HUES48 (cell line): ENCODE data around the gene PANK4.
"Not testable (repeated sequence)": the region's sequence is repeated elsewhere in the genome, so short reads cannot be mapped to it uniquely, and the experiment has no call there.

Experiments used
- H3K27ac ChIP-seq: one replicate; pipeline ENCODE4 v1.7.0; 2013; ENCODE audit warnings: low read depth, low read length, inconsistent platforms
- H3K27me3 ChIP-seq: 2 replicates; pipeline ENCODE4 v1.6.1; 2013; ENCODE audit warnings: mild to moderate bottlenecking, low read length; ENCODE audit not compliant: control insufficient read depth, insufficient read depth
- H3K36me3 ChIP-seq: 2 replicates; pipeline ENCODE4 v1.6.1; 2013; ENCODE audit warnings: low read length; ENCODE audit not compliant: control insufficient read depth, insufficient read depth
- H3K4me1 ChIP-seq: 2 replicates; pipeline ENCODE4 v1.6.1; 2013; ENCODE audit warnings: mild to moderate bottlenecking, low read length; ENCODE audit not compliant: control insufficient read depth, insufficient read depth
- H3K4me3 ChIP-seq: 2 replicates; pipeline ENCODE4 v1.5.1; 2013; ENCODE audit warnings: mild to moderate bottlenecking, low read depth, low read length
- H3K9ac ChIP-seq: 2 replicates; pipeline ENCODE4 v1.6.1; 2013; ENCODE audit warnings: mild to moderate bottlenecking, low read depth, low read length, moderate library complexity
- H3K9me3 ChIP-seq: 2 replicates; pipeline ENCODE4 v1.6.1; 2013; ENCODE audit warnings: low read length; ENCODE audit not compliant: control insufficient read depth, insufficient read depth

PANK4 gene

DNA sequence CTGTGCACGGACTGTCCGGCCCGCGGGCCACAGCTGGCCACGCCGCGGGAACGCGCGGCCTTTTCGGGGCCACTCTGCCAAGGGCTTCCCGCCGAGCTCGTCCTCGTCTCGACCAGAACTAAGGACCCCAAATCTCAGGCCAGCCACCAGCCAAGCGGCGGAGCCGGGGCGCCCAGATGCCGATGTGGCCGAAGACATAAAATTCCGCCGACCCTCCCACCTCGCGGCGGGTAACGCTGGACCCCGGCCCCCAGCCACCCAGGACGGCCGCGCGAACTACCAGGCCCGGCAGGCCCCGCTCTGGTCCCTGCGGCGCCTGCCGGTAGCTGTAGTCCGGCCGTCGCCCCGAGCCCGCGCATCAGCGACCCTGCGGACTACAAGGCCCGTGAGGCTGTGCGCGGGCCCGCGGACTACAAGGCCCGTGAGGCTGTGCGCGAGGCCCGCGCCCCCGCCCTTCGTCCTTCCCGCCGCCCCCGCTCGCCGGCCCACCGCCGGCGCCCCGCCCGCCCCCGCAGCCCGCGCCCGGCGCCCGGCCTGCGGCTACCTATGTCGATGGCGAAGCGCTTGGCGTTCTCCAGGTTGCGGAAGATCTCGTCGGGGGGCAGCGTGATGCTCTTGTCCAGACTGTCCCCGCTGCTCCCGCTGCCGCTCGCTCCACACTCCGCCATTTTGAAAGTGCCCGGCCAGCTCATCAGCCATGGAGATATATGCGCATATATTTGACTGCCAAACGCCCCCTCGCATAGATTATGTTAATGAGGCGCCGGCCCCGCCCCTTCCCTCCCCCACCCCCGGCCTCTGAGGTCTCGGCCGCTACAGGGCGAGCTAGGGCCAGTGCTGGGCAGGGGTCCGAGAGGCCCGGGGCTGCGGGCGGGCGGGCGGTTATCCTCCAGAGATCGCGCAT, at the start of gene PANK4:
TSS of gene PANK4 (minus strand) at position 677 of the 904 bp plus-strand sequence. CDS start at position 668, 9 bp downstream.
- Histone ChIP-seq H3K9ac (peak within 1 kb of the TSS; percentile 61), H3K27ac (peak within 1 kb of the TSS; percentile 90), H3K4me1 (peaks cover 35% of the 10 kb centered on the region)

DNA sequence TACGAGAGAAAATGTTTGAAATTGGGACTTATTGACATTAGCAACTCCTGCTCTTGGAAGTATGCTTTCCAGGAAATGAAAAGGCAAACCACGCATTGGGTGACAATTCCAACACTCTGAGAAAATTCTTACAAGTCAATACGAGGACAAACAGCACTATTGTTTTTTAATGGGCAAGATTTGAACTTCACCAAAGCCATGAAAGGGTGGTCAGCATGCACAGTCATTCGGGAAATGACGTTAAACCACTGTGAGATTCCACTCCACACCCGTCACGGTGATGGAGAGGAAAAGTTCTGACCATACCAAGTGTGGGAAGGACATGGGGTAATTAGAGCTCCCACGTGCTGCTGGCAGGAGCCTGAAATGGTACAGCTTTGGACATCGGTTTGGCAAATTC, 48.0 kb upstream of the PANK4 start:
- Histone ChIP-seq H3K27ac (no peak overlapping the region), H3K4me1 (peaks cover 4% of the 10 kb centered on the region; the same call in 1 of the 2 replicates), H3K36me3 (no peaks in the 10 kb centered on the region), H3K9me3 (0 out of 2 replicates have a peak, but pooled peaks cover 3% of the 10 kb centered on the region), H3K9ac (no peak overlapping the region), H3K27me3 (no peaks in the 10 kb centered on the region), H3K4me3 (no peak overlapping the region)

More for the DNA sequence above, at the start of gene PANK4:
- Histone ChIP-seq H3K27me3 (peaks cover 42% of the 10 kb centered on the region), H3K36me3 (peaks cover 8% of the 10 kb centered on the region), H3K4me3 (peak within 1 kb of the TSS; percentile 97), H3K9me3 (no peaks in the 10 kb centered on the region)

DNA sequence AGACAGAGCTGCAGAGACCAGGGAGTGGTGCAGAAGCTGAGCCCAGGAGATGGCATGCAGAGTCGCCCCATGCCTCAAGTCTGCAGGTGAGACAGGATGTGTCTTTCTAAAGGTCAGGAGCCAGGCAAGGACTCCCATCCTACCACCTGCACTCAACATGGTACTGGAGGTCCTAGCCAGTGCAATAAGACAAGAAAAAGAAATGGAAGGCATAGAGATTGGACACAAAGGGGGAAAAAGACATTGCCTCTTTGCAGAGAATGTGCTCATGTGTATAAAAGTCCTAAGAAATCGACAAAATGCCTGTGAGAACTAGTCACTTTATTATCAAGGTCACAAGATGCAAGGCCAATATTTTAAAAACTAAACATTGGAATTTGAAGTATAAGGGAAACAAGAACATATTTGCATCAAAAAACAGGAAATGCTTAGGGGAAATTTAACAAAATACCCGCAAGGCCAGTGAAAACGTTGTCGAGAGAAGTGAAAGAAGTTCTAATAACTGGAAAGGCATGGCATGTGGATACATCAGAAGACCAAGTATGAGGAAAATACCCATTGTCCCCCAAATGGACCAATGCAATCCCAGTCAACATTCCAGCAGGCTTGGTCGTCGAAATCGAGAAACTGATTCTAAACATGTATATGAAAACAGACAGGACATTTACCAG, 47.0 kb upstream of the PANK4 start:
- Histone ChIP-seq H3K9ac (no peak overlapping the region), H3K4me1 (peaks cover 4% of the 10 kb centered on the region; the same call in 1 of the 2 replicates), H3K36me3 (no peaks in the 10 kb centered on the region), H3K4me3 (no peak overlapping the region), H3K27ac (no peak overlapping the region), H3K9me3 (0 out of 2 replicates have a peak, but pooled peaks cover 3% of the 10 kb centered on the region), H3K27me3 (no peaks in the 10 kb centered on the region)

DNA sequence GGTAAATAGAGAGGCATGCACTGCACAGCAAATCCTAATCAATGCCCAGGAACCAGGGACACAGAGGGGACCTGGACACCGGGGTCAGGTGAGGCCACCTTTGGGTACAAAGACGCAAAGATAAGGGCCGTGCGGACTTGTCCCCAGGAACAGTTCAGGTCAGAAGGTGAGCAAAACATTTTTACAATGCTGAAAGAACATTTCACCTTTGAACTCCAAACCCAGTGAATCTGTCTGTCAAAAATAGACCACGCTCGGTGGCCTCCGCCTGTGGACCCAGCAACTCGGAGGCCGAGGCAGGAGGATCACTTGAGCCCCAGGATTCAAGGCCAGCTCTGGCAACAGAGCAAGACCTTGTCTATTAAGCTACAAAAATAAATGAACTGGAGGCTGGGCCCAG, 45.0 kb upstream of the PANK4 start:
- Histone ChIP-seq H3K9ac (no peak overlapping the region), H3K4me3 (no peak overlapping the region), H3K27me3 (no peaks in the 10 kb centered on the region), H3K27ac (no peak overlapping the region), H3K9me3 (0 out of 2 replicates have a peak, but pooled peaks cover 3% of the 10 kb centered on the region), H3K4me1 (peaks cover 4% of the 10 kb centered on the region; the same call in 1 of the 2 replicates), H3K36me3 (no peaks in the 10 kb centered on the region)

DNA sequence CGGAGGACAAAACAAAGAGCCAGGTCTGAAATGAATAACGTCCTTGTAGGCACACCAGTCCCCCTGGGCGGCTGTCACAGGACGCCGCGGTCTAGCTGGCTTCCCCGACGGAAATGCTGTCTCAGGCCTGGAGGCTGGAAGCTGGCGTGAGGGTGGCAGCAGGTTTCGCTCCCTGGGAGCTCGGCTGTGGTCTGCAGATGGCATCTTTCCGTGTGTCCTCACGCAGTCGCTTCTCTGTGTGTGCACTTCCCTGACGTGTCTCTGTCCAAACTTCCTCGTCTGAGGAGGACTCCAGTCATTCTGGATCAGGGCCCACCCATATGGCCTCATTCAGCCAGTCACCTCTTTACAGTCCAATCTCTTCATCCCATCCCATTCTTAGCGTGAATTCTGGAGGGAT, 43.9 kb upstream of the PANK4 start:
- Histone ChIP-seq H3K4me1 (peaks cover 4% of the 10 kb centered on the region; the same call in 1 of the 2 replicates), H3K4me3 (no peak overlapping the region), H3K27ac (no peak overlapping the region), H3K36me3 (no peaks in the 10 kb centered on the region), H3K27me3 (no peaks in the 10 kb centered on the region), H3K9me3 (0 out of 2 replicates have a peak, but pooled peaks cover 3% of the 10 kb centered on the region), H3K9ac (no peak overlapping the region)

DNA sequence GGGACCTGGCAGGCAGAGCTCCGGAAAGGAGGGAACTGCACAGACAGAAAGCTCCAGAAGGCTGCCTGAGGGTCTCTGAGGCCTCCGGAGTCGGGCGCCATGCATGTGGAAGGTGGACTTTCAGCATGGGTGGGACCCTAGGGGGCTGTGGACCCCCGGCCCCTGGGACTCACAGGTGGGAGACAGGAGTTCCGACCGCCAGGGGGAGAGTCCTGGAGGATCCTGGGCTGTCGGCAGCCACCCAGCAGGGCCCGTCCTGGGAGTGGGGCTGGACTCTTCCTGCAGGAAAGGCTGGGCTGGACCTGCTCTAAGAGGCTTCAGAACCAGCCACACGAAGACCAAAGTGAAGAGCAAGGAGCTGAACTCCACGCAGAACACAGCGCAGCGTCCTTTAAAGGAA, 43.3 kb upstream of the PANK4 start:
- not testable (repeated sequence) for H3K27ac ChIP-seq, H3K36me3 ChIP-seq, H3K4me3 ChIP-seq, H3K9me3 ChIP-seq, H3K27me3 ChIP-seq, H3K9ac ChIP-seq, H3K4me1 ChIP-seq

DNA sequence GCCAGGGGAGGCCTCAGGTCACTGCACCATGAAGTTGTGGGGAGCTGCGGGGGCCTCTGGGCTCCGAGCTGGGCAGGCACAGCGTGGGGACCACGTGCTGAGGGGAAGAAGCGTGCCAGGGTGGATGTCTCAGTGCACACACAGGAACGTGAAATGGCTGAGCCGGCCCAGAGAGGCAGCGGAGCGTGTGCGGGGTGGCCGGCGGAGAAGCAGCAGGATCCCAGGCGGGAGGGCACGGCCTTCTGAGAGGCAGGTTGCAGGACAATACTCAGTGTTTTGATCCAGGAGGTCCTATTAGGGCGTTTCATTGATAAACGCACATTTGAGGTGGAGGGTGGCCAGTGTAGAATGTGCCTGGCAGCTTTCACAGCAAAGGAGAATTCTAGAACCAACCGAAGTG, 42.7 kb upstream of the PANK4 start:
- H3K27ac ChIP-seq: no peak overlapping the region
- H3K4me1 ChIP-seq: peaks cover 4% of the 10 kb centered on the region; the same call in 1 of the 2 replicates
- H3K36me3 ChIP-seq: no peaks in the 10 kb centered on the region
- no peak overlapping the region for H3K4me3 ChIP-seq
- no peaks in the 10 kb centered on the region for H3K27me3 ChIP-seq
- H3K9me3 ChIP-seq: 0 out of 2 replicates have a peak, but pooled peaks cover 3% of the 10 kb centered on the region
- H3K9ac ChIP-seq: no peak overlapping the region

DNA sequence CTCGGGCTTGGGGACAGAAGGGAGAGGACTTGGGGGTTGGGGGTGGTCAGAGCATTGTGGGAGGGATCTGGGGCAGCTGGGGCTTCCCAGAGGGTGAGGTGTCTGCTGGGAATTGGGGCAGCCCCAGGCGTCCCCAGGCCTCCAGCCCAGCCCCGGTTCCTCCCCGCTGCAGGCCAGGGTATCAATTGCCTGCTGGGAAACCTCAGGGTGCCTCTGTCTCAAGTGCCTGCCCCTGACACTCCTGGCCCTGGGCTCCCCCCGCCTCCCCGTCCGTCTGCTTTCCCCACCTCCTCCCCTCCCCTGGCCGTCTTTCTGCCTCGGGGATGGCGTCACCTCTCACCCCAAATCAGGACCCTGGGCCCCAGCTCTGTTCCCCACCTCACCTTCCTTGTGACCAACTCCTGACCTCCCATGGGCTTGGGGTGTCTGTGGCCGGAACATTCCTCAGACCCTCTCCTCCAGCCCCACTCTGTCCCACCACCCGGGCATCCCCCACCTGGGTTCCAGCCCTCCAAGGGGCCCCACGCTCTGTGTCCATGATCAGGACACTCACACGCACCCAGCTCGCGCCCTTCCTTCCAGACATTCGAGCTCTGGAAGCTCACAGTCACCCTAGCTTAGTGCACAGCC, 41.9 kb upstream of the PANK4 start:
- H3K4me3 ChIP-seq, H3K9me3 ChIP-seq, H3K36me3 ChIP-seq, H3K4me1 ChIP-seq, H3K27me3 ChIP-seq, H3K9ac ChIP-seq, H3K27ac ChIP-seq: not testable (repeated sequence)

DNA sequence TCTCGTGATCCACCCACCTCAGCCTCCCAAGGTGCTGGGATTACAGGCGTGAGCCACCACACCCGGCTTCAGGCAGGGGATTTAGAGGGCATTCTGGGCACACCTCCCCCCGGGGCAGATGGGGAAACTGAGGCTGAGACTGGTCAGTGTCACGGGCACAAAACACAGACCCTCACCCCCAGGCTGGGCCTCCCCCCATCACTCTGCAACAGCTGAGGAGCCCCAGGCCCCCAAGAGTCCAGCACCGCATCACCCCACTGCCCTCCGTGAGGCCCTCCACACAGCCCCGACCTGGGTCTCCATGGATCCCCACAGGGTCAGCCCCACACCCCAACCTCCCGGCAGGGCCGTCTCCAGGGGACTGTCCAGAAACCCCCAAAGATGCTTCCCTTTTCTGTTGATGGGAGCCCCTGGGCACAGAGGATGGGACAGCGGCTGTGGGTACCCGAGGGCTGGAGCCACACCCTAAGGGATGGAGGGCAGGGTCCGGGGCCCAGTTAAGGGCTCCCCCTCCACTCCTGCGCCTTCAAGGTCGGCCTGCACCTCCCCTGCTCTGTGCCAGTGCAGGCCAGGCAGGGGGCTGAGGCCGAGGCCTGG, 40.8 kb upstream of the PANK4 start:
- H3K27ac ChIP-seq: no peak overlapping the region
- no peak overlapping the region for H3K4me3 ChIP-seq
- no peak overlapping the region for H3K9ac ChIP-seq
- no peaks in the 10 kb centered on the region for H3K9me3 ChIP-seq
- peaks cover 4% of the 10 kb centered on the region; the same call in 1 of the 2 replicates for H3K4me1 ChIP-seq
- no peaks in the 10 kb centered on the region for H3K36me3 ChIP-seq
- H3K27me3 ChIP-seq: no peaks in the 10 kb centered on the region

DNA sequence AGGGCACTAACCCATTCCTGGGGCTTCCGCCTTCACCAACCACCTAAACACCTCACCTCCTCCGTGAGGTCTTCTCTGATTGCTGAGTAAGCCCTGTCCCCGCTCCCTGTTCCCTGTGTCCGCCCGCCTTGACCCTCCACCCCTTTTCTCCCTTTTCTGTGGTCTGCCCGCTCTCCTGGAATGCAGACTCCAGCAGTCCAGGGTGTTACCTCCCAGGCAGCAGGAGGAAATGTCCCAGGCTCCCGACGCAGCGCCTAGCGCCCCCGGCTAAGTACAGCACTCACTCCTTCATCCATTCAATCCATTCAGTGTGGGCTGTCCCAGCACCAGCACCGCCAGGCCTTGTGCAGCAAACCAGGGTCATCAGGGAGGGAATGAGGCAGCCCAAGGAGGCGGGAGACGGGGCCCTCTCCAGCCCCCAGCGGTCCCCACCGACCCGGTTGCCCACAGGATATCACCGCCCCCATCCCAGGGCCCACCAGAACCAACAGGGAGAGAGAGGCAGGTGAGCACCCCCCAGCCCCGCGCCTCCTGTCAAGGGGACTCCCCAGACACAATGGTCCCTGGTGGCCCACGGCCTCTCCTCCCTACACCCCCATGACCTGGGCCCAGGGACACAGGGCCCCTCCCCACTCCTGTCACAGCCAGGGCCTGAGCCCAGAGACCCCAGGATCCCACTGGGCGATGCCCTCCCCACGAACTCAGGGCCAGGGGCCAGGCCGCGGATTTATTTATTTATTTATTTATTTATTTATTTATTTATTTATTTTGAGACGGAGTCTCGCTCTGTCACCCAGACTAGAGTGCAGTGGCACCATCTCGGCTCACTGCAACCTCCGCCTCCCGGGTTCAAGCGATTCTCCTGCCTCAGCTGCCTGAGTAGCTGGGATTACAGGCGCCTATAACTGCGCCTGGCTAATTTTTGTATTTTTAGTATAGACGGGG, 40.0 kb upstream of the PANK4 start:
- H3K27me3 ChIP-seq: no peaks in the 10 kb centered on the region
- H3K9ac ChIP-seq: no peak overlapping the region
- no peak overlapping the region for H3K4me3 ChIP-seq
- H3K9me3 ChIP-seq: no peaks in the 10 kb centered on the region
- no peaks in the 10 kb centered on the region for H3K4me1 ChIP-seq
- no peak overlapping the region for H3K27ac ChIP-seq
- no peaks in the 10 kb centered on the region for H3K36me3 ChIP-seq
